GM18868 (cell line): ENCODE data around the gene TGFBI.

Source experiments
- ATAC-seq: cut with Tn5 transposase; IDR thresholded peaks from one replicate; pipeline ENCODE4 v1.9.1; 2021; ENCODE audit warnings: mild to moderate bottlenecking, moderate library complexity; ENCODE audit not compliant: unreplicated experiment

TGFBI gene

DNA sequence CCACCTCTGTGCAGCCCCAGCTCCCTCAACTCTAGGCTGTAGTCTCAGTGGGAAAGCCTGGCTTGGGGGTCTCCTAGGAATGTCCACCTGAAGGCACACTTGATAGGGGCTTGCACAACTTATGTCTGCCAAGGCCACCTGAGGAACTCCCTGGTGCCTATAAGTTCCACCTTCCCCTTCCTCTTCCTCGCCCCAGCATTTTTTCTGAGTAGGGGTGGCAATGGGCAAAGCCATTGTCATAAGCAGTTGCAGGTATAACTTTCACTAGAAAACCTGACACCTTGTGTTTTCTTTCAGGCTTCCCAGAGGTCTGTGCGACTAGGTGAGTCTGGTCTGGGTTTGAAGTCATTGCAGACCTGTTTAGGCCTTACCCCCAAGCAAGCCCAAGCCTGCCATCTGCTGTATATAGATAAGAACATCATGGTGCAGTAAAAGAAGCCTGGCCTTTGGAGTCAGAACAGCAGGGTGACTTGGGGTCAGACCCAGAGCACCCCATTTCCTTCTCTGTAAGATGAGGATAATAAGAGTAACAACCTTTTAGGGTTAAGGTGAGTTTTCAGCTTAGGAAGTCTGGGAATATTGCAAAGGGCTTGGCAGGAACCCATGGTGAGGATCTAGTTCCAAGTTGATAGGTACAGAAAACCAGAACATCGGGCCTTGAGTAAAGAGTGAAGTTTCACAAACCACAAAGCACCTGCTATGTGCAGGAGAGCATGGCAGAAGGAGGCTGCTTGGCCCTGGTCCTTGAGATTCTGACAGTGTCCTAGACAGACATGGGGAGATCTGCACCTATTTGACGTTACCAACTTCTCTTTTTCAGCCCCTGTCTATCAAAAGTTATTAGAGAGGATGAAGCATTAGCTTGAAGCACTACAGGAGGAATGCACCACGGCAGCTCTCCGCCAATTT, 33.8 kb downstream of the TGFBI start:
- peak; percentile 90 for ATAC-seq

DNA sequence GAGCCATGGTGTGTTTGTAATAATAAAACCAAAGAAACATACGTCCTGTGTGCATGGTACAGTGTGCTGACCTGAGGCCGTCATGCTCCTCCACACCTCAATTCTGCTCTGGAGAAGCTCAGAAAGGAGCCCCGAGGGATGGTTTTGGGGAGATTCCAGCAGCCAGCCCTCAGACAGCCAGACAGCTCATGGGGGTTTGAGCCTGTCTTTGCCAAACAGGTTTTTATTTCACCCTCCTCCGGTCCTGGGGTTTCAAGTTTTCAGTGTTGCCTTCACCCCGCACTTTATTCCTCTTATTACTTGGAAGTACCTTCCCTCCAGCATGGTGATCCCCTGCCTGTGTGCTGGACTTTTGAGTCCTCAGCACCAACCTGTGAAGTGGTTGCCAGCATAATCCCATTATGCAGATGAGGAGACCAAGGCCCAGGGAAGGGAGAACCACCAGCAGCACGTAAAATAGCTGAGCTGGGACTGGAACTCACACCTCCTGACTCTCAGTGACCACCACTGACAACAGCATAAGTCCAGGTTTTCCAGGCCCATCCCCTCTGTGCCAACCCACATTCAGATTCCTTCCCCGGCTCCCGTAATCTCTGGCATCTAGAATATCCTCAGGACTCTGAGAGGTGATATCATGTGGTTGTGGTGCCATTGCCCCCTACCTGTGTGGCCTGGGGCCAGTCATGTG, 35.1 kb downstream of the TGFBI start:
- ATAC-seq = no peak

DNA sequence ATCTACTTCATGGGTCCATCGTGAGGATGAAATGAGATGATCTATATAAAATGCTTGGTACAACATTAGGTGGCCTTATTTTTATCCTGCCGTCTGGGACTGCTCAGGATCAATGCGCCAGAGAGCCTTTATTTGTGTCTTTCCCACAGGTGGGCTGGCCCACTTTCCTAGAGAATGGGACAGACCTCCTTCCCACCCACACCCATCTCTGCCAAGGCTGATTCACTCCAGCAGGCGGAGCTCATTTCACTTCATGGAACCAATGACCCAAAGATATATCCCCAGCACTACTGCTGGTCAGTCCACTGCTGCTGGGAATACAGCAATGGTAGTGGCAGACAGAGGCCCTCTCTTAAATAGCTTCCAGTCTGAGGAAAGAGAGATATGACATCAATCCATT, 35.7 kb downstream of the TGFBI start:
- ATAC-seq = no peak

DNA sequence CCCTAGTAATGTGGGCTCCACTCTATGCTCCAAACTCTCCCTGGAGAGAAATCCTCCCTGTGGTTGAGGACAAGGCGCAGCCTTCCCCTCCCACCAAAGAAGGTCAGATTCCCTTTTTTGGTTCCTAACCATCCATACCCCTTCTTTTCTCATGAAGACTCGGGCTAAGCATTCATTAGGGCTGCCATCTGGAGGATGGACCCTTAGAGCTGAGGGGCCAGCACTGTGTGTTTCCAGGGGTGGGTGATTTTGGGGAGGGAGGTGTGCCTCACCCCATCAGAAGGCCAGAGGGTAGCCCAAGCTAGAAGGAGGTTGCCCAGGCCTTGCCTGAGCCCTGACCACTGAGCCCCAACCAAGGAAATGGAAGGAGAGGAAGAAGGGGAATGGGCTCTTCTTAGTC, 36.8 kb downstream of the TGFBI start:
- no peak for ATAC-seq

DNA sequence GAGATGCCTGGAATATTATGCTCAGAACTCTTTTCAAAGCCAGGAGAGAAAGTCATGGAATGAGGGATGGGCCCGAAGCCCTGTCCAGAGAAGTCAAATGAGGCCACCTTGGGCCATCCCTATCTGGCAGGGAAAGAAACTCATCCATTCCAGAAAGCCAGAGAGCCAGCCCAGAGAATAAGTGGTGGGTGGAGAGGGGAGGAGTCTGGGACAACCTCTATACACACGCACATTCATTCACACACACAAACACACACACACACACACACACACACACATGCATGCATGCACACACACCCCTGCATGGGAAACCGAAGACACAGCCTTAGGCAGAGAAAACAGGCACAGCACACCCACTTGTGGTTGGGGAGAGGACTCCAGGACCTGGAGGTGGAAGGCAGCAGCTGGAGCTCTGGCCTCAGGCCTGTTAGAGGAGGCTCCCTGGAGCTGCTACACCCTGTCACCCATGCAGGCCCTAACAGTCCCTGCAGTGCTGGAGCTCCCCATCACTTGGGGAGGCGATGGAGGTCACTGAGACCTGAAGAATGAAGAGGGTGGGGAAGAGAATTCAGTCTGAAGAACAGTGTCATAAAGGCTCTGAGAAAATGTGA, 38.0 kb downstream of the TGFBI start:
- ATAC-seq = no peak

GRCh38 chr5:136067422-136067821, 38.6 kb downstream of the TGFBI start:
- no peak for ATAC-seq

- no peak for ATAC-seq
These were observed 41.9 kb downstream of the TGFBI start for GRCh38 chr5:136070486-136071285.

DNA sequence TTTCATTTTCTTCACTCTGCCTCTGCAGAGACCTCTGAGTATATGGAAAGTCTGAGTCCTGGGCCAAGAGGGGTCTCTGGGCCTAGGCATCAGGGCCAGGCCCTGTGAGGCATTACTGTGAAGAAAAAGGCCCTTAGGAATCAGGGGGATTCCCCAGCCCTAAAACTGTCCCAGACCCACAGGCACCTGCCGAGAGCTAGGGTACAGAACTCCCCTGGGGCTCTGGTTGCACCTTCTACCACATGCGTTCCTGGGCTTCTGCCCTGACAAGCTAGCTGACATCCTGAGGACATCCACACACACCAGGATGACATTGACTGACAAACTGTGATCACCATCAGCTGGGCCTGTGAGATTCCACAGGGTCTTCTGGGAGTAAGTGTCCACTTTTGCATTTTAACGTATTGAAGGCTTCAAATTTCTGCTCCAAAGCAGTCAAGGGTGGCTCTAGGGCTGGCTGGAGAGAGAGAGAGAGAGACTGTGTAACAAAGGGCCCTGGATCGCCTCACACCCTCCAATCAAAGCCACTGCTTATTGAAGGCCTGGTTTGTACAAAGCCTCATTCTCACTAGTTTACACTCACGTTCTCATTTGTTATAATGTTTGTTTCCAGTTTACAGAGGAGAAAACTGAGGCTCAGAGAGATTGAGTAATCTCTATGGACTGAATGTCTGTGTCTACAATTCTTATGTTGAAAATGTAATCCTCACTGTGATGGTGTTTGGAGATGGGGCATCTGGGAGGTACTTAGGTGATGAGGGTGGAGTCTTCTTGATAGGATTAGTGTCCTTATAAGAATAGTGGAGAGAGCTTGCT, 45.1 kb downstream of the TGFBI start:
- ATAC-seq = peak; percentile 86

DNA sequence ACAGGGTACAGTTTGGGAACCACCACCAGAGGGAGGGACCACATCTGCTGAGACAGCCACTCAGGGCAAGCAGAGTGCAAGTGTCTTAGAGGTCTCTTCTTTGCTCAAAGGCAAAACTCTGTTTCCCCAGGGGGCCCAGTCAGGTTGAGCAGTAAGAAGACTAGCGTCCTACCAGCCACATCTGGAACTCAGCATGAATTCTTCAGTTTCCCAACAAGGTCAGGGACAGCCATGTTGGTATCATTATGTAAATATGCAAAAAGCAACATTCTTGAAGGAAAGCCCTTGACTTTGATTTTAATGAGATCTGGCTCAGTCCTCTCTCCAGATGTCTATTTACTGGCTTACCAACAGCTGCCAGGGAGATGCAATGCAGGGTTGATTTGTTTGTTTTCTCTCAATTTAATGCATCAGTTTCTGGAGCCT, 46.7 kb downstream of the TGFBI start:
- ATAC-seq = no peak

GRCh38 chr5:136076067-136076466, 47.3 kb downstream of the TGFBI start:
- ATAC-seq = no peak

GRCh38 chr5:136076881-136077445, 48.2 kb downstream of the TGFBI start:
- ATAC-seq = no peak

GRCh38 chr5:136079195-136079985, 50.6 kb downstream of the TGFBI start:
- no peak for ATAC-seq

DNA sequence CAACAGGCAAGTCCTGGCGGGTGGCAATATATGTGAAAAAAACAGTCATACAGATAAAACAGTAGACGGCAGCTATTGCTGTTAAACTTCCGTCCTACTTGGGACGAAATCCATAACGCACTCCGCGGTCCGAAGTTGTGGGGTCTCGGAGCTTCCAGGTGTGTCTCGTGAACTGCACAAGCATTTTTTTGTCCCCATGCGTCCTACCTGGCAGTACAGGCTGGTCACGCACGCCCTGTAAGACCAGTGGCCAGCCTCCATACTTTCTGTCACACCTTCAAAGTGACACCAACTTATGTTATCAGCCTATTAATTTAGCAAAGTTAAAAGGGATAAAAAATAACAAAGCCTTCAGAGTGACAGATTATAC, 51.3 kb downstream of the TGFBI start:
- ATAC-seq = peak; percentile 10

DNA sequence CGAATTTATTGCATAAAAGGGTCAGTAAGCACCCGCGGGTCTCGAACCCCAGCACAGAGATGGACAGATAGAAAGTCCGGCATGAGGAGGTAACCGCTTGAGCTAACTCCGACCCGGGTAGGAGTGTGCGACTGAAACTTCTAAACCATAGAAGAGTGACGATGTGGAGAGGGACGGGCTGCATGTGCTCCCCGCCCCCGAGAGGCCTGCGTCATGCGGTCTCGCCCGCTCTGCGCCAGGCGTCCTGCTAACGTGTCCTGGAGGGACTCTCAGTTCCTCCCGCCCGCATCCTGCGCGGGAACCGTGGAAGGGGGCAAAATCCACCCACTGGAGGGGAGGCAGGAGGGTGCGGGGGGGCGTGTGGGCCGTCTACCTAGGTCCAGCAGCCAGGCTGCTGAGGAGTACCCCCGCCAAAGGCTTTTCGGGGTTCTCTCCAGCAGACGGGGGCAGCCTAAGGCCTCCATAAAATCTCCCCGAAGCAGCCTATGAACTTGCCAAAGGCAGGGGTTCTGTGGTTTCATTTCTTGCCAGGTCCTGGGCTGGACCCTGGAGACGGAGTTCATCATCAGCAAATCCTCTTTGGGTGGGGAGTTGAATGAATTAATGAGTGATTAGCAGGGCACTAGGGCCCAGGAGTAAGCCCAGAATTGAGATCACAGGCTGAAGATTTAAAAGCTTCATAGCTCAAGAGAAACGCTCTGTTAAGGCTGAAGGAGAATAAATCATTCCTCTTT, 51.9 kb downstream of the TGFBI start:
- peak; percentile 90 for ATAC-seq

- ATAC-seq = no peak
These were observed 52.4 kb downstream of the TGFBI start for GRCh38 chr5:136081217-136081591.

- ATAC-seq = no peak
These were observed 53.8 kb downstream of the TGFBI start for GRCh38 chr5:136082390-136083193.

DNA sequence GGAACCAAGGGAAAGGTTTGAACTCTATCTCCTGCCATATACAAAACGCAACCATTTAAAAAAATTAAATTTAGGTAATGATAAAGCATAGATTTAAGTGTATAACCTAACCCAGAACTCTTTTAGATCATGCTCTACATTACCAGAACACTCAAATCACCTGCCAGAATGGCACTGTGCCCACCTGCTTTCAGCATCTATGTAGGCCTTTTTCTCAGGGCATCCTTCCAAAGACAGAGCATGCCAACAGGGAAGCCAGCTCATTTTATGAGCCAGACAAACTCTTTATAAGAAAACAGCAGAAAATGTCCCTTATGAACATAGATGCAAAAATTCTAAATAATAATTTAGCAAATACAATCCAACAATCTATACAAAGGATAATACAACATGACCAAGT, 55.9 kb downstream of the TGFBI start:
- ATAC-seq = no peak
